Measurements from ENCODE around the gene CTNND2. TPM values are rescaled to one million over a fixed set of nuclear protein-coding genes. Genes with fewer than 3 reads are reported as not detected.

CTNND2 gene
- total RNA-seq, 1 experiment from 2014 or later, result 2.9 TPM

- no peak for DNase-seq
- Histone ChIP-seq H3K27me3 (ENCODE audit: control insufficient read depth, insufficient read depth, low read length) (no peaks in the 10 kb centered on the region), H3K4me3 (ENCODE audit: insufficient read depth, low read depth, low read length) (no peak overlapping the region), H3K36me3 (replicated peaks; ENCODE audit: control insufficient read depth, insufficient read depth, low read length) (no peaks in the 10 kb centered on the region)
Measured at GRCh38 chr5:11692636-11693035, 211.6 kb downstream of the CTNND2 start.

GRCh38 chr5:11687498-11687897 is 216.7 kb downstream of the CTNND2 start:
- Histone ChIP-seq H3K4me3 (ENCODE audit: insufficient read depth, low read depth, low read length) (no peak overlapping the region), H3K27me3 (ENCODE audit: control insufficient read depth, insufficient read depth, low read length) (no peaks in the 10 kb centered on the region), H3K36me3 (replicated peaks; ENCODE audit: control insufficient read depth, insufficient read depth, low read length) (no peaks in the 10 kb centered on the region)

GRCh38 chr5:11684607-11685006 is 219.6 kb downstream of the CTNND2 start:
- no peak overlapping the region for H3K4me3 ChIP-seq (ENCODE audit: insufficient read depth, low read depth, low read length)
- no peak for DNase-seq
- H3K36me3 ChIP-seq (replicated peaks; ENCODE audit: control insufficient read depth, insufficient read depth, low read length), result no peaks in the 10 kb centered on the region
- no peaks in the 10 kb centered on the region for H3K27me3 ChIP-seq (ENCODE audit: control insufficient read depth, insufficient read depth, low read length)

More at GRCh38 chr5:11687498-11687897, 216.7 kb downstream of the CTNND2 start:
- no peak for DNase-seq

- no peaks in the 10 kb centered on the region for H3K36me3 ChIP-seq (replicated peaks; ENCODE audit: control insufficient read depth, insufficient read depth, low read length)
- no peak for DNase-seq
- no peaks in the 10 kb centered on the region for H3K27me3 ChIP-seq (ENCODE audit: control insufficient read depth, insufficient read depth, low read length)
- no peak overlapping the region for H3K4me3 ChIP-seq (ENCODE audit: insufficient read depth, low read depth, low read length)
Measured at GRCh38 chr5:11683666-11684065, 220.6 kb downstream of the CTNND2 start.

GRCh38 chr5:11681796-11682195 is 222.4 kb downstream of the CTNND2 start:
- Histone ChIP-seq H3K27me3 (ENCODE audit: control insufficient read depth, insufficient read depth, low read length) (no peaks in the 10 kb centered on the region), H3K4me3 (ENCODE audit: insufficient read depth, low read depth, low read length) (no peak overlapping the region), H3K36me3 (replicated peaks; ENCODE audit: control insufficient read depth, insufficient read depth, low read length) (no peaks in the 10 kb centered on the region)
- DNase-seq, result no peak

GRCh38 chr5:11679676-11680075 is 224.6 kb downstream of the CTNND2 start:
- Histone ChIP-seq H3K4me3 (ENCODE audit: insufficient read depth, low read depth, low read length) (no peak overlapping the region), H3K36me3 (replicated peaks; ENCODE audit: control insufficient read depth, insufficient read depth, low read length) (no peaks in the 10 kb centered on the region), H3K27me3 (ENCODE audit: control insufficient read depth, insufficient read depth, low read length) (no peaks in the 10 kb centered on the region)
- DNase-seq, result no peak

- no peaks in the 10 kb centered on the region for H3K36me3 ChIP-seq (replicated peaks; ENCODE audit: control insufficient read depth, insufficient read depth, low read length)
- DNase-seq, result no peak
- no peaks in the 10 kb centered on the region for H3K27me3 ChIP-seq (ENCODE audit: control insufficient read depth, insufficient read depth, low read length)
- no peak overlapping the region for H3K4me3 ChIP-seq (ENCODE audit: insufficient read depth, low read depth, low read length)
Measured at GRCh38 chr5:11675184-11675583, 229.1 kb downstream of the CTNND2 start.

GRCh38 chr5:11672385-11673085 is 231.7 kb downstream of the CTNND2 start:
- H3K36me3 ChIP-seq (replicated peaks; ENCODE audit: control insufficient read depth, insufficient read depth, low read length), result no peaks in the 10 kb centered on the region
- no peak for DNase-seq
- no peak overlapping the region for H3K4me3 ChIP-seq (ENCODE audit: insufficient read depth, low read depth, low read length)
- no peaks in the 10 kb centered on the region for H3K27me3 ChIP-seq (ENCODE audit: control insufficient read depth, insufficient read depth, low read length)

- Histone ChIP-seq H3K4me3 (ENCODE audit: insufficient read depth, low read depth, low read length) (no peak overlapping the region), H3K27me3 (ENCODE audit: control insufficient read depth, insufficient read depth, low read length) (no peaks in the 10 kb centered on the region), H3K36me3 (replicated peaks; ENCODE audit: control insufficient read depth, insufficient read depth, low read length) (no peaks in the 10 kb centered on the region)
- DNase-seq, result no peak
Measured at GRCh38 chr5:11658376-11658775, 245.9 kb downstream of the CTNND2 start.

GRCh38 chr5:11656916-11657315 is 247.3 kb downstream of the CTNND2 start:
- DNase-seq, result no peak
- no peaks in the 10 kb centered on the region for H3K36me3 ChIP-seq (replicated peaks; ENCODE audit: control insufficient read depth, insufficient read depth, low read length)
- no peaks in the 10 kb centered on the region for H3K27me3 ChIP-seq (ENCODE audit: control insufficient read depth, insufficient read depth, low read length)
- H3K4me3 ChIP-seq (ENCODE audit: insufficient read depth, low read depth, low read length), result no peak overlapping the region

- DNase-seq, result no peak
- H3K36me3 ChIP-seq (replicated peaks; ENCODE audit: control insufficient read depth, insufficient read depth, low read length), result no peaks in the 10 kb centered on the region
- no peaks in the 10 kb centered on the region for H3K27me3 ChIP-seq (ENCODE audit: control insufficient read depth, insufficient read depth, low read length)
- no peak overlapping the region for H3K4me3 ChIP-seq (ENCODE audit: insufficient read depth, low read depth, low read length)
Measured at GRCh38 chr5:11655681-11656080, 248.6 kb downstream of the CTNND2 start.

GRCh38 chr5:11650936-11651335 is 253.3 kb downstream of the CTNND2 start:
- Histone ChIP-seq H3K36me3 (replicated peaks; ENCODE audit: control insufficient read depth, insufficient read depth, low read length) (no peaks in the 10 kb centered on the region), H3K4me3 (ENCODE audit: insufficient read depth, low read depth, low read length) (no peak overlapping the region), H3K27me3 (ENCODE audit: control insufficient read depth, insufficient read depth, low read length) (no peaks in the 10 kb centered on the region)
- DNase-seq, result peak; percentile 4

GRCh38 chr5:11646141-11646540 is 258.1 kb downstream of the CTNND2 start:
- no peaks in the 10 kb centered on the region for H3K27me3 ChIP-seq (ENCODE audit: control insufficient read depth, insufficient read depth, low read length)
- no peaks in the 10 kb centered on the region for H3K36me3 ChIP-seq (replicated peaks; ENCODE audit: control insufficient read depth, insufficient read depth, low read length)
- DNase-seq, result no peak
- H3K4me3 ChIP-seq (ENCODE audit: insufficient read depth, low read depth, low read length), result no peak overlapping the region

- DNase-seq, result no peak
- no peaks in the 10 kb centered on the region for H3K27me3 ChIP-seq (ENCODE audit: control insufficient read depth, insufficient read depth, low read length)
- no peak overlapping the region for H3K4me3 ChIP-seq (ENCODE audit: insufficient read depth, low read depth, low read length)
Measured at GRCh38 chr5:11642438-11642837, 261.8 kb downstream of the CTNND2 start.

GRCh38 chr5:11640158-11640873 is 263.9 kb downstream of the CTNND2 start:
- no peak overlapping the region for H3K4me3 ChIP-seq (ENCODE audit: insufficient read depth, low read depth, low read length)
- DNase-seq, result no peak
- no peaks in the 10 kb centered on the region for H3K27me3 ChIP-seq (ENCODE audit: control insufficient read depth, insufficient read depth, low read length)
- no peaks in the 10 kb centered on the region for H3K36me3 ChIP-seq (replicated peaks; ENCODE audit: control insufficient read depth, insufficient read depth, low read length)

More at GRCh38 chr5:11642438-11642837, 261.8 kb downstream of the CTNND2 start:
- no peaks in the 10 kb centered on the region for H3K36me3 ChIP-seq (replicated peaks; ENCODE audit: control insufficient read depth, insufficient read depth, low read length)
